ENCODE results near the gene ITCH. TPM values are rescaled to one million over a fixed set of nuclear protein-coding genes. Genes with fewer than 3 reads are reported as not detected.

The ITCH gene
- total RNA-seq: 83.7 and 93.2 TPM in 2 replicates

- no peak for FAIRE-seq
- H3K36me3 ChIP-seq (ENCODE audit: control insufficient read depth, insufficient read depth, low read length): no peaks in the 10 kb centered on the region
- H3K4me3 ChIP-seq (ENCODE audit: low read depth, low read length): peak within 1 kb of the TSS; percentile 97
- TF ChIP-seq CTCF (IDR thresholded peaks at IDR 0.05; ENCODE audit: insufficient read depth, low read length, severe bottlenecking): no peak
- DNase-seq (ENCODE audit: low read depth): peak; percentile 88
- no peaks in the 10 kb centered on the region for H3K27me3 ChIP-seq (ENCODE audit: control insufficient read depth, insufficient read depth, low read length)
Measured at GRCh38 chr20:34363062-34363464, at the start of gene ITCH. TSS of gene ITCH (plus strand) at chr20:34363273. CDS start at chr20:34393812, 30,539 bp downstream.

GRCh38 chr20:34315236-34315635 lies 47.8 kb upstream of the ITCH start:
- FAIRE-seq (no peak), DNase-seq (ENCODE audit: low read depth) (peak; percentile 59)
- Histone ChIP-seq H3K27me3 (ENCODE audit: control insufficient read depth, insufficient read depth, low read length) (no peaks in the 10 kb centered on the region), H3K4me3 (ENCODE audit: low read depth, low read length) (no peak overlapping the region), H3K36me3 (ENCODE audit: control insufficient read depth, insufficient read depth, low read length) (no peaks in the 10 kb centered on the region)
- no peak for TF ChIP-seq CTCF (IDR thresholded peaks at IDR 0.05; ENCODE audit: insufficient read depth, low read length, severe bottlenecking)

GRCh38 chr20:34316196-34316814 lies 46.8 kb upstream of the ITCH start:
- no peak for TF ChIP-seq CTCF (IDR thresholded peaks at IDR 0.05; ENCODE audit: insufficient read depth, low read length, severe bottlenecking)
- Histone ChIP-seq H3K36me3 (ENCODE audit: control insufficient read depth, insufficient read depth, low read length) (no peaks in the 10 kb centered on the region), H3K27me3 (ENCODE audit: control insufficient read depth, insufficient read depth, low read length) (no peaks in the 10 kb centered on the region), H3K4me3 (ENCODE audit: low read depth, low read length) (no peak overlapping the region)
- DNase-seq (ENCODE audit: low read depth): peak; percentile 85
- FAIRE-seq: no peak

- H3K27me3 ChIP-seq (ENCODE audit: control insufficient read depth, insufficient read depth, low read length): no peaks in the 10 kb centered on the region
- H3K4me3 ChIP-seq (ENCODE audit: low read depth, low read length): no peak overlapping the region
- no peaks in the 10 kb centered on the region for H3K36me3 ChIP-seq (ENCODE audit: control insufficient read depth, insufficient read depth, low read length)
- no peak for FAIRE-seq
- no peak for DNase-seq (ENCODE audit: low read depth)
- TF ChIP-seq CTCF (IDR thresholded peaks at IDR 0.05; ENCODE audit: insufficient read depth, low read length, severe bottlenecking): no peak
Measured at GRCh38 chr20:34318609-34319443, 44.2 kb upstream of the ITCH start.

GRCh38 chr20:34320861-34321260 lies 42.2 kb upstream of the ITCH start:
- Histone ChIP-seq H3K4me3 (ENCODE audit: low read depth, low read length) (no peak overlapping the region), H3K36me3 (ENCODE audit: control insufficient read depth, insufficient read depth, low read length) (no peaks in the 10 kb centered on the region), H3K27me3 (ENCODE audit: control insufficient read depth, insufficient read depth, low read length) (no peaks in the 10 kb centered on the region)
- DNase-seq (ENCODE audit: low read depth) (no peak), FAIRE-seq (peak; percentile 88)
- TF ChIP-seq CTCF (IDR thresholded peaks at IDR 0.05; ENCODE audit: insufficient read depth, low read length, severe bottlenecking): no peak
